Kidney (tissue), 14 donors: ENCODE results near the gene NDE1. TPM values are rescaled to one million over a fixed set of nuclear protein-coding genes. Genes with fewer than 3 reads are reported as not detected.
"Not testable (repeated sequence)": the region's sequence is repeated elsewhere in the genome, so short reads cannot be mapped to it uniquely, and the experiment has no call there.

Experiments
- DNase-seq, 5 donors: peaks; one replicate each; pipeline ENCODE4 v3.0.0-alpha.2; 2013 to 2020
- FAIRE-seq: peaks from 2 replicates; lab custom pipeline; 2012; peaks lifted over from hg19 to GRCh38; lab: Jason Lieb, UNC
- H3K27ac ChIP-seq, 2 donors: one replicate each; pipeline ENCODE4 v1.7.0; 2013; ENCODE audit warnings: low read depth in 2 of 2, low read length in 2 of 2, inconsistent platforms in 1 of 2
- H3K27me3 ChIP-seq: one replicate; pipeline ENCODE4 v1.7.1; 2013; ENCODE audit warnings: low read length, inconsistent platforms; ENCODE audit not compliant: control insufficient read depth, insufficient read depth
- H3K36me3 ChIP-seq, 3 donors: one replicate each; pipeline versions ENCODE4 v1.7.0 to v1.7.1; 2013; ENCODE audit warnings: low read length in 3 of 3, control low read depth in 1 of 3, inconsistent platforms in 1 of 3; ENCODE audit not compliant: insufficient read depth in 3 of 3, control insufficient read depth in 2 of 3
- H3K4me1 ChIP-seq, 3 donors: one replicate each; pipeline versions ENCODE4 v1.7.0 to v1.7.1; 2013; ENCODE audit warnings: low read length in 3 of 3, inconsistent platforms in 1 of 3, low read depth in 1 of 3; ENCODE audit not compliant: control insufficient read depth in 2 of 3, insufficient read depth in 2 of 3
- H3K4me3 ChIP-seq, 3 donors: one replicate each; pipeline versions ENCODE4 v1.7.0 to v1.8.1; 2013; ENCODE audit warnings: low read length in 3 of 3, control low read depth in 1 of 3, inconsistent platforms in 1 of 3
- H3K9ac ChIP-seq, 3 donors: one replicate each; pipeline versions ENCODE4 v1.7.0 to v1.7.1; 2013; ENCODE audit warnings: low read length in 3 of 3, control low read depth in 1 of 3, inconsistent platforms in 1 of 3
- H3K9me3 ChIP-seq, 3 donors: one replicate each; pipeline versions ENCODE4 v1.7.0 to v1.7.1; 2013; ENCODE audit warnings: low read length in 3 of 3, control low read depth in 1 of 3, inconsistent platforms in 1 of 3; ENCODE audit not compliant: control insufficient read depth in 2 of 3, insufficient read depth in 1 of 3
- intact Hi-C: fragments of 100-400 bp; cut with DNase I; formaldehyde crosslinking; loops from one replicate; pipeline ENCODE4 v1.11.1; 2022
- polyA plus RNA-seq: library from polyadenylated mRNA; stranded (reverse); fragments of 350-450 nt; fragmentation: Illumina TruSeq; extraction: RNeasy Lipid Tissue Mini Kit (QIAGEN cat#74804); gene quantifications from one replicate; pipeline ENCODE4 v1.2.3, GENCODE V29; 2014; ENCODE audit warnings: low read depth, low replicate concordance; ENCODE audit not compliant: insufficient read depth
- total RNA-seq: library from RNA; stranded (reverse); fragmentation: NEBNext Ultra II Directional; extraction: Animal tissue kit (Norgen Biotek cat#: 25700); gene quantifications from one replicate; pipeline ENCODE4 v1.2.1, GENCODE V29; 2021
- TF ChIP-seq, protein P1 (sequence below): IDR thresholded peaks from 3 replicates; pipeline ENCODE4 v1.5.1; 2012; ENCODE audit warnings: mild to moderate bottlenecking, moderate library complexity, borderline replicate concordance; ENCODE audit not compliant: insufficient read depth; ENCODE audit errors: extremely low read depth
- donor health status: control.
- donor health status: control.
- donor health status: control.
- donor health status: control.
- donor health status: control.
- donor health status: DM: yes; HTN: yes; CAD: no.
- donor health status: Normal renal cell carcinoma (clear cell type).

The NDE1 gene
- total and polyA plus RNA-seq, 2 donors from 2014 or later, result 4.6 to 31.7 TPM

- intact Hi-C loops, result no loop called here
- Histone ChIP-seq H3K27ac (no peak overlapping the region), H3K4me1 (peaks cover 0 to 5% (median 3%) of the 10 kb centered on the region in 3 donors), H3K9ac (no peak overlapping the region), H3K36me3 (no peaks in the 10 kb centered on the region), H3K4me3 (no peak overlapping the region), H3K9me3 (no peaks in the 10 kb centered on the region), H3K27me3 (no peaks in the 10 kb centered on the region)
- TF ChIP-seq, protein P1, sequence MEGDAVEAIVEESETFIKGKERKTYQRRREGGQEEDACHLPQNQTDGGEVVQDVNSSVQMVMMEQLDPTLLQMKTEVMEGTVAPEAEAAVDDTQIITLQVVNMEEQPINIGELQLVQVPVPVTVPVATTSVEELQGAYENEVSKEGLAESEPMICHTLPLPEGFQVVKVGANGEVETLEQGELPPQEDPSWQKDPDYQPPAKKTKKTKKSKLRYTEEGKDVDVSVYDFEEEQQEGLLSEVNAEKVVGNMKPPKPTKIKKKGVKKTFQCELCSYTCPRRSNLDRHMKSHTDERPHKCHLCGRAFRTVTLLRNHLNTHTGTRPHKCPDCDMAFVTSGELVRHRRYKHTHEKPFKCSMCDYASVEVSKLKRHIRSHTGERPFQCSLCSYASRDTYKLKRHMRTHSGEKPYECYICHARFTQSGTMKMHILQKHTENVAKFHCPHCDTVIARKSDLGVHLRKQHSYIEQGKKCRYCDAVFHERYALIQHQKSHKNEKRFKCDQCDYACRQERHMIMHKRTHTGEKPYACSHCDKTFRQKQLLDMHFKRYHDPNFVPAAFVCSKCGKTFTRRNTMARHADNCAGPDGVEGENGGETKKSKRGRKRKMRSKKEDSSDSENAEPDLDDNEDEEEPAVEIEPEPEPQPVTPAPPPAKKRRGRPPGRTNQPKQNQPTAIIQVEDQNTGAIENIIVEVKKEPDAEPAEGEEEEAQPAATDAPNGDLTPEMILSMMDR, result no peak
- FAIRE-seq, result no peak
- DNase-seq, result no peak
These were observed 2.6 kb upstream of the NDE1 start for GRCh38 chr16:15647294-15648014.

- intact Hi-C loops, result no loop called here
- Histone ChIP-seq H3K36me3 (no peaks in the 10 kb centered on the region), H3K27ac (no peak overlapping the region), H3K4me1 (peaks cover 0 to 5% (median 3%) of the 10 kb centered on the region in 3 donors), H3K9ac (no peak overlapping the region), H3K9me3 (no peaks in the 10 kb centered on the region), H3K27me3 (no peaks in the 10 kb centered on the region), H3K4me3 (no peak overlapping the region)
- TF ChIP-seq, protein P1, result no peak
- FAIRE-seq, result no peak
- DNase-seq, result no peak
These were observed 1.8 kb upstream of the NDE1 start for GRCh38 chr16:15648135-15648730.

GRCh38 chr16:15649311-15649710 is 734 bp upstream of the NDE1 start:
- H3K9me3 ChIP-seq, intact Hi-C loops, H3K27me3 ChIP-seq, DNase-seq, H3K36me3 ChIP-seq, FAIRE-seq, H3K4me1 ChIP-seq: not testable (repeated sequence)
- H3K9ac ChIP-seq, result peak overlapping the region in 1 of 3 donors; percentile 12
- peak overlapping the region in 1 of 2 donors; percentile 47 for H3K27ac ChIP-seq
- H3K4me3 ChIP-seq, result peak overlapping the region; percentile 31 to 87 (median 64)

GRCh38 chr16:15649727-15650018 is 372 bp upstream of the NDE1 start:
- Histone ChIP-seq H3K27ac (peak overlapping the region in 1 of 2 donors; percentile 47), H3K4me3 (peak overlapping the region; percentile 31 to 87 (median 64)), H3K27me3 (no peaks in the 10 kb centered on the region), H3K9ac (peak overlapping the region in 1 of 3 donors; percentile 12), H3K36me3 (no peaks in the 10 kb centered on the region), H3K9me3 (no peaks in the 10 kb centered on the region), H3K4me1 (peaks cover 0 to 3% (median 0%) of the 10 kb centered on the region in 3 donors)
- FAIRE-seq, result no peak
- TF ChIP-seq, protein P1, result no peak
- DNase-seq, result no peak
- intact Hi-C loops, result no loop called here
